Natural killer cell (primary cell): Measurements from ENCODE around the gene E2F6. TPM values are rescaled to one million over a fixed set of nuclear protein-coding genes. Genes with fewer than 3 reads are reported as not detected.

Source experiments
- ATAC-seq, 3 donors: fragments of 150-1000 bp in 2 of 3; fragments of 200-7000 bp in 1 of 3; cut with Tn5 transposase; 1 replicate in 1 of 3; 2 replicates in 2 of 3; pipeline ENCODE4 v1.10.0; 2021; ENCODE audit warnings: mild to moderate bottlenecking in 2 of 3, moderate library complexity in 2 of 3
- DNase-seq, 2 donors: peaks; one replicate each; pipeline versions ENCODE4 v3.0.0 to v3.0.0-alpha.2; 2013 to 2021; ENCODE audit warnings: mixed read lengths in 1 of 2
- H3K27ac ChIP-seq: one replicate; pipeline ENCODE4 v1.5.1; 2013; ENCODE audit warnings: mild to moderate bottlenecking, low read length
- H3K27me3 ChIP-seq: one replicate; pipeline ENCODE4 v1.6.1; 2013; ENCODE audit warnings: low read length; ENCODE audit not compliant: control insufficient read depth, insufficient read depth
- H3K36me3 ChIP-seq: one replicate; pipeline ENCODE4 v1.6.1; 2013; ENCODE audit warnings: low read length; ENCODE audit not compliant: control insufficient read depth, insufficient read depth
- H3K4me1 ChIP-seq: one replicate; pipeline ENCODE4 v1.6.1; 2013; ENCODE audit warnings: low read length; ENCODE audit not compliant: control insufficient read depth, insufficient read depth
- H3K4me3 ChIP-seq: one replicate; pipeline ENCODE4 v1.5.1; 2013; ENCODE audit warnings: low read length
- H3K9me3 ChIP-seq: one replicate; pipeline ENCODE4 v1.6.1; 2013; ENCODE audit warnings: low read length; ENCODE audit not compliant: control insufficient read depth, insufficient read depth
- H3K27ac Mint-ChIP-seq, 2 donors: one replicate each; pipeline ENCODE4 v1.8.0; 2022; ENCODE audit warnings: mild to moderate bottlenecking in 2 of 2, mixed read lengths in 2 of 2, moderate library complexity in 1 of 2
- H3K27me3 Mint-ChIP-seq, 2 donors: one replicate each; pipeline ENCODE4 v1.8.0; 2022; ENCODE audit warnings: low read depth in 2 of 2, mixed read lengths in 2 of 2
- H3K36me3 Mint-ChIP-seq: one replicate; pipeline ENCODE4 v1.8.0; 2022; ENCODE audit warnings: mixed read lengths
- H3K4me1 Mint-ChIP-seq, 2 donors: one replicate each; pipeline ENCODE4 v1.8.0; 2022; ENCODE audit warnings: mixed read lengths in 2 of 2
- H3K4me3 Mint-ChIP-seq: one replicate; pipeline ENCODE4 v1.8.0; 2022; ENCODE audit warnings: mild to moderate bottlenecking, moderate library complexity, mixed read lengths
- H3K9me3 Mint-ChIP-seq, 2 donors: one replicate each; pipeline ENCODE4 v1.8.0; 2022; ENCODE audit warnings: mixed read lengths in 2 of 2
- WGBS: methylation state at CpG from one replicate; pipeline ENCODE4 v1.1.7; 2013; ENCODE audit warnings: missing lambda C conversion rate; ENCODE audit not compliant: insufficient coverage; 5-methylcytosine and 5-hydroxymethylcytosine counted together
- intact Hi-C: fragments of 100-400 bp; cut with micrococcal nuclease; formaldehyde crosslinking; loops from one replicate; pipeline ENCODE4 v1.14.2; 2022
- total RNA-seq, 4 donors: library from RNA; stranded (reverse); fragments of 120-200 nt in 1 of 4; gene quantifications; one replicate each; pipeline versions ENCODE4 v1.2.3 to v1.2.4, GENCODE V29; 2013 to 2022
- TF ChIP-seq, protein P1 (sequence below): fragments of 200-600 bp; IDR thresholded peaks from one replicate; pipeline ENCODE4 v1.8.0; 2022; ENCODE audit warnings: antibody characterized with exemption

The E2F6 gene
- total RNA-seq, 3 donors from 2014 or later (not counting 1 experiment from before 2014, with no cell fraction given): 4.6 to 9.6 (median 8.3) TPM

DNA sequence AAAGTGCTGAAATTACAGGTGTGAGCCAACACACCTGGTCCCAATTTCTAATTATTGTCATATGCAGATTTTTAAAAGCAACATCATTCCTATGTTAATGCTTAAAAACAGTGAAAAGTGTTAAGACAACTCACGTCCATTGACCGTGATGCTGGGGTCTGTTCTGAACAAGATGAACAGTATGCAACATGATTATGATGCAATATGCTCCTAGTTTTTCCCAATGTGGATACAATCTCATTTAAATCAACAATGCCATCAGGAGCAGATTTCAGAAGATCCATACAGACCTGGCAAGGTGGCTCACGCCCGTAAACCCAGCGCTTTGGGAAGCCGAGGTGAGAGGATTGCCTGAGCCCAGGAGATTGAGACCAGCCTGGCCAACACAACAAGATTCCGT is 31.5 kb downstream of the E2F6 start:
- Mint-ChIP-seq H3K4me1 (peaks cover 0 to 4% of the 10 kb centered on the region in 2 donors), H3K36me3 (no peaks in the 10 kb centered on the region), H3K4me3 (no peak overlapping the region), H3K27ac (no peak overlapping the region), H3K9me3 (no peaks in the 10 kb centered on the region), H3K27me3 (no peaks in the 10 kb centered on the region)
- TF ChIP-seq, protein P1, sequence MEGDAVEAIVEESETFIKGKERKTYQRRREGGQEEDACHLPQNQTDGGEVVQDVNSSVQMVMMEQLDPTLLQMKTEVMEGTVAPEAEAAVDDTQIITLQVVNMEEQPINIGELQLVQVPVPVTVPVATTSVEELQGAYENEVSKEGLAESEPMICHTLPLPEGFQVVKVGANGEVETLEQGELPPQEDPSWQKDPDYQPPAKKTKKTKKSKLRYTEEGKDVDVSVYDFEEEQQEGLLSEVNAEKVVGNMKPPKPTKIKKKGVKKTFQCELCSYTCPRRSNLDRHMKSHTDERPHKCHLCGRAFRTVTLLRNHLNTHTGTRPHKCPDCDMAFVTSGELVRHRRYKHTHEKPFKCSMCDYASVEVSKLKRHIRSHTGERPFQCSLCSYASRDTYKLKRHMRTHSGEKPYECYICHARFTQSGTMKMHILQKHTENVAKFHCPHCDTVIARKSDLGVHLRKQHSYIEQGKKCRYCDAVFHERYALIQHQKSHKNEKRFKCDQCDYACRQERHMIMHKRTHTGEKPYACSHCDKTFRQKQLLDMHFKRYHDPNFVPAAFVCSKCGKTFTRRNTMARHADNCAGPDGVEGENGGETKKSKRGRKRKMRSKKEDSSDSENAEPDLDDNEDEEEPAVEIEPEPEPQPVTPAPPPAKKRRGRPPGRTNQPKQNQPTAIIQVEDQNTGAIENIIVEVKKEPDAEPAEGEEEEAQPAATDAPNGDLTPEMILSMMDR: no peak
- no peak overlapping the region for H3K27ac ChIP-seq
- H3K9me3 ChIP-seq: no peaks in the 10 kb centered on the region
- H3K36me3 ChIP-seq: no peaks in the 10 kb centered on the region
- no peaks in the 10 kb centered on the region for H3K27me3 ChIP-seq
- no peak for ATAC-seq
- no peak for DNase-seq
- H3K4me1 ChIP-seq: no peaks in the 10 kb centered on the region
- intact Hi-C loops: no loop called here
- 99% methylated on average over 7 of the region's 7 CpGs for WGBS
- no peak overlapping the region for H3K4me3 ChIP-seq

DNA sequence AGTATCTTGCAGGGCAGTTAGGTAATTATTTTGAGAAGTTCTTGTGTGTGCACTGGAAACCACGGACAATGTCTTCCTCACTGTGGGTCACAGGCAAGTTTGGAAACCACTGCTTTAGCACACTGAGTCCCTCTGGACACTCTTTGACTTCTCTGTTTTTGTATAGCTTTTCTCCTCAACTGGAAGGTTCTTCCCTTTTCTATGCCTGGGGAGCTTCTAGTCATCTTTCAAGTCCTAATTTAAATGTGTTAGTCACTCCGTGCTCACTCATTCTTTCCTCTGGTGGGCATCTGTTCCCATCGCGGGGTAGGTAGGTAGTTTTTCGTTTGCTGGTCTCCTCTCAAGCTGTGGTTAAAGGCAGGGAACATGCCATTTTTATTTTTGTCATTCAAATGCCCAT is 32.1 kb downstream of the E2F6 start:
- ATAC-seq (no peak), DNase-seq (no peak)
- H3K27ac Mint-ChIP-seq: no peak overlapping the region

DNA sequence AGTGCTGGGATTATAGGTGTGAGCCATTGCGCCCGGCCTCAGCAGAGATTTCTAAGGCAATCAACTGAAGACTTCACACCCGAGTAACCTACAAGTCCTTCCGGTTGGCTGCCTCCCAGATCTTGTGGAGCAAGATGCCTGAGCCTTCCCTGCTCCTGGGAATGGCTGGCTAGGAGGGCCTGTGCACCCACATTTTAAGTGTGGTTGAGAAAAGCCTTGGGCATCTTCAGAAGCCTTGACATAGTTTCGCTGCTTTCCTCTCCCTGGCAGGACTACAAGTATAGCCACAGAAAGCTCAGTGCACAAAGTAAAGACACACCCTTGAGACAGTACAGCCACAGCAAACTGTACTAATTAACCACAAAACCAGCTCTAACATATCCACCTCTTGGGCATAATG is 35.2 kb downstream of the E2F6 start:
- H3K9me3 Mint-ChIP-seq: no peaks in the 10 kb centered on the region
- DNase-seq (no peak), ATAC-seq (no peak)
- no peak overlapping the region for H3K4me3 Mint-ChIP-seq
- Histone ChIP-seq H3K27ac (no peak overlapping the region), H3K4me1 (no peaks in the 10 kb centered on the region), H3K36me3 (no peaks in the 10 kb centered on the region), H3K9me3 (no peaks in the 10 kb centered on the region), H3K4me3 (no peak overlapping the region), H3K27me3 (no peaks in the 10 kb centered on the region)
- intact Hi-C loops: no loop called here
- no peaks in the 10 kb centered on the region for H3K36me3 Mint-ChIP-seq
- no peaks in the 10 kb centered on the region for H3K27me3 Mint-ChIP-seq
- TF ChIP-seq, protein P1: no peak
- peaks cover 0 to 4% of the 10 kb centered on the region in 2 donors for H3K4me1 Mint-ChIP-seq
- H3K27ac Mint-ChIP-seq: no peak overlapping the region
- 87% methylated on average over 5 of the region's 5 CpGs for WGBS

More for the DNA sequence above, 32.1 kb downstream of the E2F6 start:
- H3K9me3 ChIP-seq: no peaks in the 10 kb centered on the region
- no peaks in the 10 kb centered on the region for H3K4me1 ChIP-seq
- H3K27ac ChIP-seq: no peak overlapping the region
- H3K27me3 ChIP-seq: no peaks in the 10 kb centered on the region
- intact Hi-C loops: no loop called here
- Mint-ChIP-seq H3K4me1 (peaks cover 0 to 4% of the 10 kb centered on the region in 2 donors), H3K36me3 (no peaks in the 10 kb centered on the region), H3K9me3 (no peaks in the 10 kb centered on the region), H3K4me3 (no peak overlapping the region), H3K27me3 (no peaks in the 10 kb centered on the region)
- no peaks in the 10 kb centered on the region for H3K36me3 ChIP-seq
- 98% methylated on average over 5 of the region's 5 CpGs for WGBS
- H3K4me3 ChIP-seq: no peak overlapping the region
- TF ChIP-seq, protein P1: no peak

DNA sequence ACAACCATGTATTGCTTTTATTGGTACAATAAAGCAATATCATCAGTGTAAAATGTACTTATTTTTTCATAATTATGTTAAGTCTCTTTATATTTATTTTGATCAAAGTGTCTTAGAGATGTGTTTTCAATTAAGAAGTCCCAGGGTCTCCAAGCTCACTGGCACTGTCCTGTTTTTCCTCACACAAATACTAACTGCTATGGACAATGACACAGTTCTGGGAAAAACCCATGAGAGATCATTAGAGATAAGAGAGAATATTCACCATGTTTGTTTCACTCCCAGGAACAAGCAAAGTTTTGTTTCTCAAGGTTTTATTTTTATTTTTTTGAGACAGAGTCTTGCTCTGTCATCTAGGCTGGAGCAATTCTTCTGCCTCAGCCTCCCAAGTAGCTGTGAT is 38.7 kb downstream of the E2F6 start:
- no peak overlapping the region for H3K27ac Mint-ChIP-seq

More for the DNA sequence above, 38.7 kb downstream of the E2F6 start:
- intact Hi-C loops: no loop called here
- Mint-ChIP-seq H3K4me3 (no peak overlapping the region), H3K4me1 (peaks cover 0 to 4% of the 10 kb centered on the region in 2 donors), H3K36me3 (no peaks in the 10 kb centered on the region), H3K9me3 (no peaks in the 10 kb centered on the region), H3K27me3 (no peaks in the 10 kb centered on the region)
- no peak for ATAC-seq
- H3K9me3 ChIP-seq: no peaks in the 10 kb centered on the region
- TF ChIP-seq, protein P1: no peak
- no peaks in the 10 kb centered on the region for H3K36me3 ChIP-seq
- no peak overlapping the region for H3K4me3 ChIP-seq
- H3K27me3 ChIP-seq: no peaks in the 10 kb centered on the region
- H3K27ac ChIP-seq: no peak overlapping the region
- no peak for DNase-seq
- H3K4me1 ChIP-seq: no peaks in the 10 kb centered on the region
